Measurements from ENCODE around the gene CDC6. TPM values are rescaled to one million over a fixed set of nuclear protein-coding genes. Genes with fewer than 3 reads are reported as not detected.

Gene CDC6
- total RNA-seq, 1 donor from 2014 or later, result 4.7 TPM

GRCh38 chr17:40321961-40322357 is 34.3 kb downstream of the CDC6 start:
- peaks cover 39% of the 10 kb centered on the region for H3K4me1 Mint-ChIP-seq (ENCODE audit: low read depth, unreplicated experiment)
- H3K27ac Mint-ChIP-seq (ENCODE audit: unreplicated experiment), result no peak overlapping the region
- TF ChIP-seq CTCF (IDR thresholded peaks at IDR 0.05; ENCODE audit: partially characterized antibody, unreplicated experiment), result no peak
- peaks cover 13% of the 10 kb centered on the region for H3K27me3 Mint-ChIP-seq (ENCODE audit: unreplicated experiment)
- H3K36me3 Mint-ChIP-seq (ENCODE audit: unreplicated experiment), result no peaks in the 10 kb centered on the region
- DNase-seq, result no peak
- H3K4me3 Mint-ChIP-seq (ENCODE audit: unreplicated experiment), result no peak overlapping the region
- H3K9me3 Mint-ChIP-seq (ENCODE audit: unreplicated experiment), result peaks cover 2% of the 10 kb centered on the region

- DNase-seq, result no peak
- Mint-ChIP-seq H3K4me1 (ENCODE audit: low read depth, unreplicated experiment) (peaks cover 35% of the 10 kb centered on the region), H3K27me3 (ENCODE audit: unreplicated experiment) (peaks cover 7% of the 10 kb centered on the region), H3K9me3 (ENCODE audit: unreplicated experiment) (peaks cover 2% of the 10 kb centered on the region), H3K4me3 (ENCODE audit: unreplicated experiment) (peak overlapping the region; percentile 10), H3K27ac (ENCODE audit: unreplicated experiment) (no peak overlapping the region), H3K36me3 (ENCODE audit: unreplicated experiment) (no peaks in the 10 kb centered on the region)
- no peak for TF ChIP-seq CTCF (IDR thresholded peaks at IDR 0.05; ENCODE audit: partially characterized antibody, unreplicated experiment)
Observed at GRCh38 chr17:40322358-40323315, 35.0 kb downstream of the CDC6 start.

GRCh38 chr17:40323391-40324381 is 36.0 kb downstream of the CDC6 start:
- no peaks in the 10 kb centered on the region for H3K36me3 Mint-ChIP-seq (ENCODE audit: unreplicated experiment)
- no peak for DNase-seq
- H3K27ac Mint-ChIP-seq (ENCODE audit: unreplicated experiment), result no peak overlapping the region
- peaks cover 4% of the 10 kb centered on the region for H3K27me3 Mint-ChIP-seq (ENCODE audit: unreplicated experiment)
- peak overlapping the region; percentile 10 for H3K4me3 Mint-ChIP-seq (ENCODE audit: unreplicated experiment)
- peaks cover 31% of the 10 kb centered on the region for H3K4me1 Mint-ChIP-seq (ENCODE audit: low read depth, unreplicated experiment)
- no peak for TF ChIP-seq CTCF (IDR thresholded peaks at IDR 0.05; ENCODE audit: partially characterized antibody, unreplicated experiment)
- H3K9me3 Mint-ChIP-seq (ENCODE audit: unreplicated experiment), result peaks cover 2% of the 10 kb centered on the region

GRCh38 chr17:40325156-40326013 is 37.7 kb downstream of the CDC6 start:
- DNase-seq, result no peak
- Mint-ChIP-seq H3K4me1 (ENCODE audit: low read depth, unreplicated experiment) (peaks cover 18% of the 10 kb centered on the region), H3K27ac (ENCODE audit: unreplicated experiment) (no peak overlapping the region), H3K27me3 (ENCODE audit: unreplicated experiment) (no peaks in the 10 kb centered on the region), H3K9me3 (ENCODE audit: unreplicated experiment) (no peaks in the 10 kb centered on the region), H3K4me3 (ENCODE audit: unreplicated experiment) (no peak overlapping the region), H3K36me3 (ENCODE audit: unreplicated experiment) (no peaks in the 10 kb centered on the region)
- TF ChIP-seq CTCF (IDR thresholded peaks at IDR 0.05; ENCODE audit: partially characterized antibody, unreplicated experiment), result no peak
